ENCODE measurements around the gene ABAT.

DNA sequence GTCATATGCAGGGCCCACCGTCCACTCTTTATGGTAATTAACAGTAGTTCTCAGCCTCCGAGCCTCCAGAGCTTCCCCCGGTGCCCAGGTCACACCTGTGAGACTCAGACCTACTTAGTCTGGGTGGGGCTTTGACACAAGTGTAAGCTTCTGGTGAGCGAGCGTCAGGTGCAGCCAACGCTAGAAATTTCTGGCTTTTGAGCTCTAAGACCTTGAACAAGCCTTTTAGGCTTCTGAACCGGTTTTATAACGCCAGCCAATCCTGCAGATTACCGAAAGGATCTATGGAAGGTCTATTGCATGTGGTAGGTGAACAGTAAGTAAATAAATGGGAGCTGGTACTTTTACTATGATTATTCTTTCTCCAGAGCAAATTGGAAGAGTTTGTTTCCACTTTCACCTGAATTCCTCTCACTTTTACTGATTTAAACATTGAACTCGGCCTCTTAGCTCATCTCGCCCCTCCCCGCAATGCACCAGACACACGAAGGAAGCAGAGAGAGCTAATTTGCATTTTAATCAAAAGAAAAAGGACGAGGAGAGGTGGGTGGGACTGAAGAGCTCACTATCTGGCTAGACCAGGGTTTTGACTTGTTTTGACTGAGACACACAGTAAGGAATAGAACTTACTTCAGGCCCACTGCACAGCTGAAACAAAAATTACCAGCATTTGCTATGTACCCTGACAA, 47.1 kb downstream of the ABAT start:
- TF ChIP-seq, protein P1, sequence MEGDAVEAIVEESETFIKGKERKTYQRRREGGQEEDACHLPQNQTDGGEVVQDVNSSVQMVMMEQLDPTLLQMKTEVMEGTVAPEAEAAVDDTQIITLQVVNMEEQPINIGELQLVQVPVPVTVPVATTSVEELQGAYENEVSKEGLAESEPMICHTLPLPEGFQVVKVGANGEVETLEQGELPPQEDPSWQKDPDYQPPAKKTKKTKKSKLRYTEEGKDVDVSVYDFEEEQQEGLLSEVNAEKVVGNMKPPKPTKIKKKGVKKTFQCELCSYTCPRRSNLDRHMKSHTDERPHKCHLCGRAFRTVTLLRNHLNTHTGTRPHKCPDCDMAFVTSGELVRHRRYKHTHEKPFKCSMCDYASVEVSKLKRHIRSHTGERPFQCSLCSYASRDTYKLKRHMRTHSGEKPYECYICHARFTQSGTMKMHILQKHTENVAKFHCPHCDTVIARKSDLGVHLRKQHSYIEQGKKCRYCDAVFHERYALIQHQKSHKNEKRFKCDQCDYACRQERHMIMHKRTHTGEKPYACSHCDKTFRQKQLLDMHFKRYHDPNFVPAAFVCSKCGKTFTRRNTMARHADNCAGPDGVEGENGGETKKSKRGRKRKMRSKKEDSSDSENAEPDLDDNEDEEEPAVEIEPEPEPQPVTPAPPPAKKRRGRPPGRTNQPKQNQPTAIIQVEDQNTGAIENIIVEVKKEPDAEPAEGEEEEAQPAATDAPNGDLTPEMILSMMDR (IDR thresholded peaks at IDR 0.05): no peak
- TF ChIP-seq EP300 (IDR thresholded peaks at IDR 0.05): no peak
- TF ChIP-seq POLR2A (IDR thresholded peaks at IDR 0.05; ENCODE audit: low read depth): no peak

All from esophagus muscularis mucosa (tissue), 4 donors.